ENCODE data around the gene RLBP1. TPM values are rescaled to one million over a fixed set of nuclear protein-coding genes. Genes with fewer than 3 reads are reported as not detected.

The RLBP1 gene
- total RNA-seq, 2 experiments from 2014 or later = not detected

GRCh38 chr15:89167267-89168176 is 53.9 kb downstream of the RLBP1 start:
- Mint-ChIP-seq H3K9me3 (no peaks in the 10 kb centered on the region), H3K4me3 (peak overlapping the region; percentile 51), H3K4me1 (peaks cover 11% of the 10 kb centered on the region), H3K27ac (peak overlapping the region; percentile 54), H3K27me3 (no peaks in the 10 kb centered on the region), H3K36me3 (peaks cover 5% of the 10 kb centered on the region)
- POLR2A ChIA-PET = no interaction called here
- DNase-seq (no peak), ATAC-seq (ENCODE audit: low read depth) (peak; percentile 39)

GRCh38 chr15:89165677-89166076 is 55.7 kb downstream of the RLBP1 start:
- no peaks in the 10 kb centered on the region for H3K9me3 Mint-ChIP-seq
- H3K27ac Mint-ChIP-seq = no peak overlapping the region
- H3K4me1 Mint-ChIP-seq = peaks cover 11% of the 10 kb centered on the region
- peaks cover 5% of the 10 kb centered on the region for H3K36me3 Mint-ChIP-seq
- H3K4me3 Mint-ChIP-seq = no peak overlapping the region
- H3K27me3 Mint-ChIP-seq = no peaks in the 10 kb centered on the region
- POLR2A ChIA-PET = no interaction called here
- no peak for DNase-seq
- ATAC-seq (ENCODE audit: low read depth) = no peak

- POLR2A ChIA-PET = no interaction called here
- H3K27me3 Mint-ChIP-seq = no peaks in the 10 kb centered on the region
- H3K27ac Mint-ChIP-seq = no peak overlapping the region
- no peak for DNase-seq
- peaks cover 3% of the 10 kb centered on the region for H3K36me3 Mint-ChIP-seq
- H3K9me3 Mint-ChIP-seq = no peaks in the 10 kb centered on the region
- no peak for ATAC-seq (ENCODE audit: low read depth)
- no peak overlapping the region for H3K4me3 Mint-ChIP-seq
- peaks cover 11% of the 10 kb centered on the region for H3K4me1 Mint-ChIP-seq
Observed at GRCh38 chr15:89164712-89165211, 56.6 kb downstream of the RLBP1 start.

GRCh38 chr15:89163271-89164055 is 57.9 kb downstream of the RLBP1 start:
- peaks cover 4% of the 10 kb centered on the region for H3K36me3 Mint-ChIP-seq
- no peaks in the 10 kb centered on the region for H3K9me3 Mint-ChIP-seq
- no peak overlapping the region for H3K4me3 Mint-ChIP-seq
- H3K27ac Mint-ChIP-seq = no peak overlapping the region
- H3K4me1 Mint-ChIP-seq = peaks cover 11% of the 10 kb centered on the region
- H3K27me3 Mint-ChIP-seq = no peaks in the 10 kb centered on the region
- no peak for DNase-seq
- ATAC-seq (ENCODE audit: low read depth) = no peak
- POLR2A ChIA-PET = no interaction called here

- H3K36me3 Mint-ChIP-seq = peaks cover 9% of the 10 kb centered on the region
- POLR2A ChIA-PET = no interaction called here
Observed at GRCh38 chr15:89161666-89162065, 59.7 kb downstream of the RLBP1 start.

More at GRCh38 chr15:89161666-89162065, 59.7 kb downstream of the RLBP1 start:
- no peak overlapping the region for H3K27ac Mint-ChIP-seq
- ATAC-seq (ENCODE audit: low read depth) (no peak), DNase-seq (no peak)
- no peaks in the 10 kb centered on the region for H3K27me3 Mint-ChIP-seq
- no peak overlapping the region for H3K4me3 Mint-ChIP-seq
- no peaks in the 10 kb centered on the region for H3K9me3 Mint-ChIP-seq
- no peaks in the 10 kb centered on the region for H3K4me1 Mint-ChIP-seq

Other genes with a start within 250 kb of the RLBP1 start
- 10 to 100 TPM; 54.1 to 62.8 TPM for gene ABHD2, start 133.1 kb downstream of the RLBP1 start, total RNA-seq
- 100 to 1,000 TPM; 155 to 161 TPM for gene FANCI, start 22.4 kb upstream of the RLBP1 start, total RNA-seq
- 100 to 1,000 TPM; 138 to 139 TPM for gene POLG, start 113.2 kb upstream of the RLBP1 start, total RNA-seq

Data from activated naive CD8-positive, alpha-beta T cell treated with anti-CD3 and anti-CD28 coated beads, Interleukin-2, amount 10 ng/mL, durations not matched to agents 7 days and 5 days (primary cell).